ENCODE measurements around the gene IGLL1.
"Not testable (repeated sequence)": the region's sequence is repeated elsewhere in the genome, so short reads cannot be mapped to it uniquely, and the experiment has no call there.

DNA sequence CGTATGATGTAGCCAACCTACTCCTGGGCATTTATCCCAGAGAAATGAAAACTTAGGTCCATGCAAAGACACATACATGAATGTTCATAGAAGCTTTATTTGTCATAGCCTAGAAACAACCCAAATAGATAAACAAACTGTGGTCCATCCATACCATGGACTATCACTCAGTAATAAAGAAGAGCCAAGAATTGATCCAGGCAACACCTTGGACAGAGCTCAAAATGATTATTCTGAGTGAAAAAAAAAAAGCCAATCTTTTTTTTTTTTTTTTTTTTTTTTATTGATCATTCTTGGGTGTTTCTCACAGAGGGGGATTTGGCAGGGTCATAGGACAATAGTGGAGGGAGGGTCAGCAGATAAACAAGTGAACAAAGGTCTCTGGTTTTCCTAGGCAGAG is 19.9 kb downstream of the IGLL1 start:
- TF ChIP-seq, protein P1, sequence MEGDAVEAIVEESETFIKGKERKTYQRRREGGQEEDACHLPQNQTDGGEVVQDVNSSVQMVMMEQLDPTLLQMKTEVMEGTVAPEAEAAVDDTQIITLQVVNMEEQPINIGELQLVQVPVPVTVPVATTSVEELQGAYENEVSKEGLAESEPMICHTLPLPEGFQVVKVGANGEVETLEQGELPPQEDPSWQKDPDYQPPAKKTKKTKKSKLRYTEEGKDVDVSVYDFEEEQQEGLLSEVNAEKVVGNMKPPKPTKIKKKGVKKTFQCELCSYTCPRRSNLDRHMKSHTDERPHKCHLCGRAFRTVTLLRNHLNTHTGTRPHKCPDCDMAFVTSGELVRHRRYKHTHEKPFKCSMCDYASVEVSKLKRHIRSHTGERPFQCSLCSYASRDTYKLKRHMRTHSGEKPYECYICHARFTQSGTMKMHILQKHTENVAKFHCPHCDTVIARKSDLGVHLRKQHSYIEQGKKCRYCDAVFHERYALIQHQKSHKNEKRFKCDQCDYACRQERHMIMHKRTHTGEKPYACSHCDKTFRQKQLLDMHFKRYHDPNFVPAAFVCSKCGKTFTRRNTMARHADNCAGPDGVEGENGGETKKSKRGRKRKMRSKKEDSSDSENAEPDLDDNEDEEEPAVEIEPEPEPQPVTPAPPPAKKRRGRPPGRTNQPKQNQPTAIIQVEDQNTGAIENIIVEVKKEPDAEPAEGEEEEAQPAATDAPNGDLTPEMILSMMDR (IDR thresholded peaks at IDR 0.05; ENCODE audit: insufficient read depth, low read length): not testable (repeated sequence)
- not testable (repeated sequence) for TF ChIP-seq GABPA (IDR thresholded peaks at IDR 0.05; ENCODE audit: low read depth); POLR2AphosphoS5 (IDR thresholded peaks at IDR 0.05; ENCODE audit: low read depth); SPI1 (IDR thresholded peaks at IDR 0.05; ENCODE audit: borderline replicate concordance, low read depth)
- TF ChIP-seq, protein P2, sequence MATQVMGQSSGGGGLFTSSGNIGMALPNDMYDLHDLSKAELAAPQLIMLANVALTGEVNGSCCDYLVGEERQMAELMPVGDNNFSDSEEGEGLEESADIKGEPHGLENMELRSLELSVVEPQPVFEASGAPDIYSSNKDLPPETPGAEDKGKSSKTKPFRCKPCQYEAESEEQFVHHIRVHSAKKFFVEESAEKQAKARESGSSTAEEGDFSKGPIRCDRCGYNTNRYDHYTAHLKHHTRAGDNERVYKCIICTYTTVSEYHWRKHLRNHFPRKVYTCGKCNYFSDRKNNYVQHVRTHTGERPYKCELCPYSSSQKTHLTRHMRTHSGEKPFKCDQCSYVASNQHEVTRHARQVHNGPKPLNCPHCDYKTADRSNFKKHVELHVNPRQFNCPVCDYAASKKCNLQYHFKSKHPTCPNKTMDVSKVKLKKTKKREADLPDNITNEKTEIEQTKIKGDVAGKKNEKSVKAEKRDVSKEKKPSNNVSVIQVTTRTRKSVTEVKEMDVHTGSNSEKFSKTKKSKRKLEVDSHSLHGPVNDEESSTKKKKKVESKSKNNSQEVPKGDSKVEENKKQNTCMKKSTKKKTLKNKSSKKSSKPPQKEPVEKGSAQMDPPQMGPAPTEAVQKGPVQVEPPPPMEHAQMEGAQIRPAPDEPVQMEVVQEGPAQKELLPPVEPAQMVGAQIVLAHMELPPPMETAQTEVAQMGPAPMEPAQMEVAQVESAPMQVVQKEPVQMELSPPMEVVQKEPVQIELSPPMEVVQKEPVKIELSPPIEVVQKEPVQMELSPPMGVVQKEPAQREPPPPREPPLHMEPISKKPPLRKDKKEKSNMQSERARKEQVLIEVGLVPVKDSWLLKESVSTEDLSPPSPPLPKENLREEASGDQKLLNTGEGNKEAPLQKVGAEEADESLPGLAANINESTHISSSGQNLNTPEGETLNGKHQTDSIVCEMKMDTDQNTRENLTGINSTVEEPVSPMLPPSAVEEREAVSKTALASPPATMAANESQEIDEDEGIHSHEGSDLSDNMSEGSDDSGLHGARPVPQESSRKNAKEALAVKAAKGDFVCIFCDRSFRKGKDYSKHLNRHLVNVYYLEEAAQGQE (IDR thresholded peaks at IDR 0.05; ENCODE audit: insufficient replicate concordance, low read depth): peak; percentile 54
